Liver (tissue), 3 donors: ENCODE data around the gene DAB1.

Source experiments
- FOXA2 ChIP-seq: IDR thresholded peaks from 2 replicates; pipeline ENCODE4 v1.6.1; 2016; ENCODE audit warnings: antibody characterized with exemption
- GABPA ChIP-seq, 2 donors: IDR thresholded peaks in 1 of 2; conservative IDR thresholded peaks in 1 of 2; 2 replicates each; pipeline ENCODE4 v1.6.1; 2016; ENCODE audit warnings: antibody characterized with exemption in 2 of 2, mild to moderate bottlenecking in 1 of 2, moderate library complexity in 1 of 2
- RAD21 ChIP-seq, 2 donors: IDR thresholded peaks; 2 replicates each; pipeline ENCODE4 v1.6.1; 2016; ENCODE audit warnings: antibody characterized with exemption in 2 of 2, mild to moderate bottlenecking in 2 of 2
- RXRA ChIP-seq, 2 donors: IDR thresholded peaks; 2 replicates each; pipeline ENCODE4 v1.6.1; 2017 to 2018; ENCODE audit warnings: antibody characterized with exemption in 2 of 2, mild to moderate bottlenecking in 1 of 2
- SP1 ChIP-seq: IDR thresholded peaks from 2 replicates; pipeline ENCODE4 v1.6.1; 2018; ENCODE audit warnings: antibody characterized with exemption, mild to moderate bottlenecking
- TAF1 ChIP-seq: conservative IDR thresholded peaks from 2 replicates; pipeline ENCODE4 v1.6.1; 2016; ENCODE audit warnings: antibody characterized with exemption, mild to moderate bottlenecking
- TF ChIP-seq, protein P1 (sequence below): fragments of 150-350 bp; IDR thresholded peaks from 2 replicates; pipeline ENCODE4 v1.5.1; 2017; ENCODE audit warnings: improper control_type of control experiment, low read depth, low read length; ENCODE audit not compliant: missing input control
- TF ChIP-seq, protein P2 (sequence below): IDR thresholded peaks from 2 replicates; pipeline ENCODE4 v1.6.1; 2016; ENCODE audit warnings: antibody characterized with exemption
- TF ChIP-seq, protein P3 (sequence below): IDR thresholded peaks from 2 replicates; pipeline ENCODE4 v1.6.1; 2016; ENCODE audit warnings: antibody characterized with exemption
- TF ChIP-seq, protein P4 (sequence below): IDR thresholded peaks from 2 replicates; pipeline ENCODE4 v1.6.1; 2016; ENCODE audit warnings: antibody characterized with exemption, mild to moderate bottlenecking
- TF ChIP-seq, protein P5 (sequence below): IDR thresholded peaks from 2 replicates; pipeline ENCODE4 v1.6.1; 2016; ENCODE audit warnings: antibody characterized with exemption
- donor health status: healthy.
- donor health status: healthy.

DNA sequence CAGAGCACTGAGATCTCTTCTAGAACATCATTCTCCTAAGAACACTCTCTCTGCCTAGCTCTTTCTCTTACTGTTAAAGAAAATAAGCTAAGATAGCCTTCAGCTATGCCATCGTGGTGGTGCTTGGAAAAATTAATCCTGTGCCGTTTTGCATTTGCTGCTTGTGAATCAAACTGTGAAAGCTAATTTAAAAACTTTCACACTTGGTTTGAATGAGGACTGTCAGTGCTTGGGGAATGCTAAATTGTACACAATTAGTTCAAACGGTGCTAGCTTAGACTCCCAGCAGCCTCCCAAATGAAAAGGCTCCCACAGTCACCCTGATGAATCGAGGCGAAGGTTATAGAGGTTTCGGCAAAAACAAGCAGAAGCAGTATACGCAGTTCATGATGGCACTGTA is 79.6 kb downstream of the DAB1 start:
- TF ChIP-seq, protein P1, sequence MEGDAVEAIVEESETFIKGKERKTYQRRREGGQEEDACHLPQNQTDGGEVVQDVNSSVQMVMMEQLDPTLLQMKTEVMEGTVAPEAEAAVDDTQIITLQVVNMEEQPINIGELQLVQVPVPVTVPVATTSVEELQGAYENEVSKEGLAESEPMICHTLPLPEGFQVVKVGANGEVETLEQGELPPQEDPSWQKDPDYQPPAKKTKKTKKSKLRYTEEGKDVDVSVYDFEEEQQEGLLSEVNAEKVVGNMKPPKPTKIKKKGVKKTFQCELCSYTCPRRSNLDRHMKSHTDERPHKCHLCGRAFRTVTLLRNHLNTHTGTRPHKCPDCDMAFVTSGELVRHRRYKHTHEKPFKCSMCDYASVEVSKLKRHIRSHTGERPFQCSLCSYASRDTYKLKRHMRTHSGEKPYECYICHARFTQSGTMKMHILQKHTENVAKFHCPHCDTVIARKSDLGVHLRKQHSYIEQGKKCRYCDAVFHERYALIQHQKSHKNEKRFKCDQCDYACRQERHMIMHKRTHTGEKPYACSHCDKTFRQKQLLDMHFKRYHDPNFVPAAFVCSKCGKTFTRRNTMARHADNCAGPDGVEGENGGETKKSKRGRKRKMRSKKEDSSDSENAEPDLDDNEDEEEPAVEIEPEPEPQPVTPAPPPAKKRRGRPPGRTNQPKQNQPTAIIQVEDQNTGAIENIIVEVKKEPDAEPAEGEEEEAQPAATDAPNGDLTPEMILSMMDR, result no peak
- TF ChIP-seq, protein P2, sequence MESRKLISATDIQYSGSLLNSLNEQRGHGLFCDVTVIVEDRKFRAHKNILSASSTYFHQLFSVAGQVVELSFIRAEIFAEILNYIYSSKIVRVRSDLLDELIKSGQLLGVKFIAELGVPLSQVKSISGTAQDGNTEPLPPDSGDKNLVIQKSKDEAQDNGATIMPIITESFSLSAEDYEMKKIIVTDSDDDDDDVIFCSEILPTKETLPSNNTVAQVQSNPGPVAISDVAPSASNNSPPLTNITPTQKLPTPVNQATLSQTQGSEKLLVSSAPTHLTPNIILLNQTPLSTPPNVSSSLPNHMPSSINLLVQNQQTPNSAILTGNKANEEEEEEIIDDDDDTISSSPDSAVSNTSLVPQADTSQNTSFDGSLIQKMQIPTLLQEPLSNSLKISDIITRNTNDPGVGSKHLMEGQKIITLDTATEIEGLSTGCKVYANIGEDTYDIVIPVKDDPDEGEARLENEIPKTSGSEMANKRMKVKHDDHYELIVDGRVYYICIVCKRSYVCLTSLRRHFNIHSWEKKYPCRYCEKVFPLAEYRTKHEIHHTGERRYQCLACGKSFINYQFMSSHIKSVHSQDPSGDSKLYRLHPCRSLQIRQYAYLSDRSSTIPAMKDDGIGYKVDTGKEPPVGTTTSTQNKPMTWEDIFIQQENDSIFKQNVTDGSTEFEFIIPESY, result no peak
- TF ChIP-seq GABPA (IDR thresholded peaks at IDR 0.05 in 1 of 2, conservative IDR thresholded peaks at IDR 0.05 in 1 of 2), result no peak
- TF ChIP-seq TAF1, result no peak
- no peak for TF ChIP-seq RXRA (IDR thresholded peaks at IDR 0.05)
- TF ChIP-seq, protein P3, sequence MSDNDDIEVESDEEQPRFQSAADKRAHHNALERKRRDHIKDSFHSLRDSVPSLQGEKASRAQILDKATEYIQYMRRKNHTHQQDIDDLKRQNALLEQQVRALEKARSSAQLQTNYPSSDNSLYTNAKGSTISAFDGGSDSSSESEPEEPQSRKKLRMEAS, result no peak
- TF ChIP-seq, protein P4, sequence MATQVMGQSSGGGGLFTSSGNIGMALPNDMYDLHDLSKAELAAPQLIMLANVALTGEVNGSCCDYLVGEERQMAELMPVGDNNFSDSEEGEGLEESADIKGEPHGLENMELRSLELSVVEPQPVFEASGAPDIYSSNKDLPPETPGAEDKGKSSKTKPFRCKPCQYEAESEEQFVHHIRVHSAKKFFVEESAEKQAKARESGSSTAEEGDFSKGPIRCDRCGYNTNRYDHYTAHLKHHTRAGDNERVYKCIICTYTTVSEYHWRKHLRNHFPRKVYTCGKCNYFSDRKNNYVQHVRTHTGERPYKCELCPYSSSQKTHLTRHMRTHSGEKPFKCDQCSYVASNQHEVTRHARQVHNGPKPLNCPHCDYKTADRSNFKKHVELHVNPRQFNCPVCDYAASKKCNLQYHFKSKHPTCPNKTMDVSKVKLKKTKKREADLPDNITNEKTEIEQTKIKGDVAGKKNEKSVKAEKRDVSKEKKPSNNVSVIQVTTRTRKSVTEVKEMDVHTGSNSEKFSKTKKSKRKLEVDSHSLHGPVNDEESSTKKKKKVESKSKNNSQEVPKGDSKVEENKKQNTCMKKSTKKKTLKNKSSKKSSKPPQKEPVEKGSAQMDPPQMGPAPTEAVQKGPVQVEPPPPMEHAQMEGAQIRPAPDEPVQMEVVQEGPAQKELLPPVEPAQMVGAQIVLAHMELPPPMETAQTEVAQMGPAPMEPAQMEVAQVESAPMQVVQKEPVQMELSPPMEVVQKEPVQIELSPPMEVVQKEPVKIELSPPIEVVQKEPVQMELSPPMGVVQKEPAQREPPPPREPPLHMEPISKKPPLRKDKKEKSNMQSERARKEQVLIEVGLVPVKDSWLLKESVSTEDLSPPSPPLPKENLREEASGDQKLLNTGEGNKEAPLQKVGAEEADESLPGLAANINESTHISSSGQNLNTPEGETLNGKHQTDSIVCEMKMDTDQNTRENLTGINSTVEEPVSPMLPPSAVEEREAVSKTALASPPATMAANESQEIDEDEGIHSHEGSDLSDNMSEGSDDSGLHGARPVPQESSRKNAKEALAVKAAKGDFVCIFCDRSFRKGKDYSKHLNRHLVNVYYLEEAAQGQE, result no peak
- no peak for TF ChIP-seq SP1
- TF ChIP-seq, protein P5, sequence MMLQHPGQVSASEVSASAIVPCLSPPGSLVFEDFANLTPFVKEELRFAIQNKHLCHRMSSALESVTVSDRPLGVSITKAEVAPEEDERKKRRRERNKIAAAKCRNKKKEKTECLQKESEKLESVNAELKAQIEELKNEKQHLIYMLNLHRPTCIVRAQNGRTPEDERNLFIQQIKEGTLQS, result no peak
- TF ChIP-seq RAD21 (IDR thresholded peaks at IDR 0.05), result no peak
- TF ChIP-seq FOXA2, result no peak
